AG09319 (cell line): Measurements from ENCODE around the gene DNAH7.

Experiments
- DNase-seq: peaks from one replicate; pipeline ENCODE4 v3.0.0-alpha.2; 2010; ENCODE audit warnings: low read depth; ENCODE audit errors: extremely low read depth
- CTCF ChIP-seq: IDR thresholded peaks from 2 replicates; pipeline ENCODE4 v1.5.1; 2011; ENCODE audit warnings: low read depth, mild to moderate bottlenecking, inconsistent platforms, low read length, moderate library complexity

DNAH7 gene

GRCh38 chr2:195709901-195710806, 358.5 kb downstream of the DNAH7 start:
- DNase-seq, result peak; percentile 67
- TF ChIP-seq CTCF, result no peak

GRCh38 chr2:195706161-195706900, 362.3 kb downstream of the DNAH7 start:
- no peak for DNase-seq
- no peak for TF ChIP-seq CTCF

- no peak for TF ChIP-seq CTCF
- no peak for DNase-seq
These were observed 368.2 kb downstream of the DNAH7 start for GRCh38 chr2:195700480-195700879.

- DNase-seq, result no peak
- TF ChIP-seq CTCF, result no peak
These were observed 370.9 kb downstream of the DNAH7 start for GRCh38 chr2:195697681-195698220.

- TF ChIP-seq CTCF, result no peak
- DNase-seq, result no peak
These were observed 372.6 kb downstream of the DNAH7 start for GRCh38 chr2:195696012-195696411.

GRCh38 chr2:195695002-195695631, 373.5 kb downstream of the DNAH7 start:
- no peak for DNase-seq

More at GRCh38 chr2:195695002-195695631, 373.5 kb downstream of the DNAH7 start:
- no peak for TF ChIP-seq CTCF
